ENCODE data around the gene UBL7. TPM values are rescaled to one million over a fixed set of nuclear protein-coding genes. Genes with fewer than 3 reads are reported as not detected.
"Not testable (repeated sequence)": the region's sequence is repeated elsewhere in the genome, so short reads cannot be mapped to it uniquely, and the experiment has no call there.

Gene UBL7
- total and polyA plus RNA-seq, 2 experiments from 2014 or later = 70.4 to 78.6 TPM

- peaks cover 33% of the 10 kb centered on the region for H3K79me2 ChIP-seq (ENCODE audit: insufficient read depth)
- H3K27me3 ChIP-seq (replicated peaks; ENCODE audit: insufficient read depth) = no peaks in the 10 kb centered on the region
- no peak overlapping the region for H2AFZ ChIP-seq
- in situ Hi-C loops (cut with MboI) = no loop called here
- H3K36me3 ChIP-seq (ENCODE audit: low read depth) = no peaks in the 10 kb centered on the region
- peaks cover 4% of the 10 kb centered on the region; the same call in 1 of the 2 replicates for H3F3A ChIP-seq (ENCODE audit: insufficient read depth)
- no peaks in the 10 kb centered on the region for H3K9me2 ChIP-seq (ENCODE audit: insufficient read depth)
- no peak overlapping the region for H3K27ac ChIP-seq
- H3K4me2 ChIP-seq (ENCODE audit: unreplicated experiment) = no peak overlapping the region
- H3K4me1 ChIP-seq (ENCODE audit: insufficient read depth) = 0 out of 2 replicates have a peak, but pooled peaks cover 4% of the 10 kb centered on the region
- no peak for DNase-seq
- TF ChIP-seq EZH2 (IDR thresholded peaks at IDR 0.05; ENCODE audit: insufficient read depth, poor library complexity, severe bottlenecking) = no peak
- no peak for TF ChIP-seq EZH2phosphoT487 (IDR thresholded peaks at IDR 0.05; ENCODE audit: insufficient read depth, low read depth)
- no peaks in the 10 kb centered on the region for H4K20me1 ChIP-seq (ENCODE audit: insufficient read depth)
- H3K9me3 ChIP-seq (ENCODE audit: low read depth) = no peaks in the 10 kb centered on the region
- no peak overlapping the region for H3K4me3 ChIP-seq
- H3K9ac ChIP-seq = no peak overlapping the region
Measured at GRCh38 chr15:74463634-74464033, 2.7 kb upstream of the UBL7 start.

- in situ Hi-C loops (cut with MboI) = no loop called here
- 28 to 36% methylated on average over 8 of the region's 8 CpGs for WGBS, 2 experiments (ENCODE audit: low coverage in 1 of 2, low lambda C conversion rate in 2 of 2, missing lambda C conversion rate in 2 of 2)
Measured at GRCh38 chr15:74461847-74462511, 1.0 kb upstream of the UBL7 start.

GRCh38 chr15:74460298-74460697, 662 bp downstream of the UBL7 start:
- no peaks in the 10 kb centered on the region for H3K9me3 ChIP-seq (ENCODE audit: low read depth)
- peak overlapping the region; percentile 73 for H3K4me2 ChIP-seq (ENCODE audit: unreplicated experiment)
- peaks cover 33% of the 10 kb centered on the region for H3K79me2 ChIP-seq (ENCODE audit: insufficient read depth)
- peak overlapping the region; percentile 86 for H3K9ac ChIP-seq
- DNase-seq = no peak
- H3K27ac ChIP-seq = peak overlapping the region; percentile 79
- peaks cover 6% of the 10 kb centered on the region; the same call in 1 of the 2 replicates for H3F3A ChIP-seq (ENCODE audit: insufficient read depth)
- H3K36me3 ChIP-seq (ENCODE audit: low read depth) = peaks cover 8% of the 10 kb centered on the region; the same call in 1 of the 2 replicates
- 50 to 56% methylated on average over 2 of the region's 2 CpGs for WGBS, 2 experiments (ENCODE audit: low coverage in 1 of 2, low lambda C conversion rate in 2 of 2, missing lambda C conversion rate in 2 of 2)
- H2AFZ ChIP-seq = peak overlapping the region; percentile 95
- TF ChIP-seq EZH2phosphoT487 (IDR thresholded peaks at IDR 0.05; ENCODE audit: insufficient read depth, low read depth) (no peak), EZH2 (IDR thresholded peaks at IDR 0.05; ENCODE audit: insufficient read depth, poor library complexity, severe bottlenecking) (no peak)
- H4K20me1 ChIP-seq (ENCODE audit: insufficient read depth) = no peaks in the 10 kb centered on the region
- no peaks in the 10 kb centered on the region for H3K27me3 ChIP-seq (replicated peaks; ENCODE audit: insufficient read depth)
- in situ Hi-C loops (cut with MboI) = no loop called here
- no peaks in the 10 kb centered on the region for H3K9me2 ChIP-seq (ENCODE audit: insufficient read depth)
- H3K4me1 ChIP-seq (ENCODE audit: insufficient read depth) = 0 out of 2 replicates have a peak, but pooled peaks cover 4% of the 10 kb centered on the region
- H3K4me3 ChIP-seq = peak overlapping the region; percentile 83

More at GRCh38 chr15:74461847-74462511, 1.0 kb upstream of the UBL7 start:
- Histone ChIP-seq H3K79me2 (ENCODE audit: insufficient read depth) (peaks cover 33% of the 10 kb centered on the region), H3K9ac (peak overlapping the region; percentile 86), H2AFZ (peak overlapping the region; percentile 95), H3F3A (ENCODE audit: insufficient read depth) (peaks cover 4% of the 10 kb centered on the region; the same call in 1 of the 2 replicates), H3K9me3 (ENCODE audit: low read depth) (no peaks in the 10 kb centered on the region), H3K4me3 (peak overlapping the region; percentile 83), H3K27ac (peak overlapping the region; percentile 79), H3K4me2 (ENCODE audit: unreplicated experiment) (peak overlapping the region; percentile 97), H3K27me3 (replicated peaks; ENCODE audit: insufficient read depth) (no peaks in the 10 kb centered on the region), H3K36me3 (ENCODE audit: low read depth) (no peaks in the 10 kb centered on the region), H4K20me1 (ENCODE audit: insufficient read depth) (no peaks in the 10 kb centered on the region), H3K4me1 (ENCODE audit: insufficient read depth) (0 out of 2 replicates have a peak, but pooled peaks cover 4% of the 10 kb centered on the region), H3K9me2 (ENCODE audit: insufficient read depth) (no peaks in the 10 kb centered on the region)
- DNase-seq = peak; percentile 27
- TF ChIP-seq EZH2phosphoT487 (IDR thresholded peaks at IDR 0.05; ENCODE audit: insufficient read depth, low read depth) (no peak), EZH2 (IDR thresholded peaks at IDR 0.05; ENCODE audit: insufficient read depth, poor library complexity, severe bottlenecking) (no peak)

GRCh38 chr15:74459798-74460197, 1.2 kb downstream of the UBL7 start:
- in situ Hi-C loops (cut with MboI); H3K27me3 ChIP-seq (replicated peaks; ENCODE audit: insufficient read depth); DNase-seq; H3K9me2 ChIP-seq (ENCODE audit: insufficient read depth); H3K9me3 ChIP-seq (ENCODE audit: low read depth); H3K9ac ChIP-seq; H3K27ac ChIP-seq; H3K4me1 ChIP-seq (ENCODE audit: insufficient read depth); H4K20me1 ChIP-seq (ENCODE audit: insufficient read depth): not testable (repeated sequence)
- Histone ChIP-seq H3F3A (ENCODE audit: insufficient read depth) (peaks cover 11% of the 10 kb centered on the region; the same call in 1 of the 2 replicates), H3K79me2 (ENCODE audit: insufficient read depth) (peaks cover 33% of the 10 kb centered on the region), H2AFZ (peak overlapping the region; percentile 95), H3K36me3 (ENCODE audit: low read depth) (peaks cover 13% of the 10 kb centered on the region; the same call in 1 of the 2 replicates), H3K4me2 (ENCODE audit: unreplicated experiment) (peak overlapping the region; percentile 73), H3K4me3 (peak overlapping the region; percentile 83)
- WGBS, 2 experiments (ENCODE audit: low coverage in 1 of 2, low lambda C conversion rate in 2 of 2, missing lambda C conversion rate in 2 of 2) = 93 to 96% methylated on average over 13 to 14 of the region's 14 CpGs

Data from GM23248 (cell line).